ENCODE measurements around the gene BYSL. TPM values are rescaled to one million over a fixed set of nuclear protein-coding genes. Genes with fewer than 3 reads are reported as not detected.

BYSL gene
- total and polyA plus RNA-seq, 9 of the 15 experiments (the other 6 are each of a cell fraction or from before 2014, with no cell fraction given): 22.2 to 92.3 (median 53.4) TPM

GRCh38 chr6:41920921-41921711 is at the start of gene BYSL, which contains the start of gene MED20 (continued):
- peak; percentile 75 for TF ChIP-seq HNRNPLL (IDR thresholded peaks at IDR 0.05; ENCODE audit: low read depth, low read length, poor library complexity, severe bottlenecking)
- no peak; the same call in 1 of the 2 replicates for TF ChIP-seq KAT7 (CRISPR knock-in tag; IDR thresholded peaks at IDR 0.05; ENCODE audit: borderline replicate concordance)
- no peak for TF ChIP-seq ZNF140 (CRISPR knock-in tag; IDR thresholded peaks at IDR 0.05)
- peak; percentile 99 for TF ChIP-seq ZBTB12 (CRISPR knock-in tag; IDR thresholded peaks at IDR 0.05)
- peak; percentile 43 for TF ChIP-seq TAF1 (IDR thresholded peaks at IDR 0.05; ENCODE audit: control insufficient read depth, extremely low read depth, insufficient read depth, low read length, severe bottlenecking)
- peak; percentile 93 for TF ChIP-seq SAP30 (IDR thresholded peaks at IDR 0.05; ENCODE audit: borderline replicate concordance, insufficient read depth, low read depth, low read length, poor library complexity, severe bottlenecking)
- no peak for TF ChIP-seq HSF4 (CRISPR knock-in tag; IDR thresholded peaks at IDR 0.05; ENCODE audit: borderline replicate concordance)
- no peak for TF ChIP-seq MCM5 (IDR thresholded peaks at IDR 0.05; ENCODE audit: low read depth)
- no peak for TF ChIP-seq ELK1 (CRISPR knock-in tag; IDR thresholded peaks at IDR 0.05)
- TF ChIP-seq NR2F6 (CRISPR knock-in tag; IDR thresholded peaks at IDR 0.05): no peak; the same call in 1 of the 2 replicates
- peak; percentile 91 for TF ChIP-seq ETV5 (CRISPR knock-in tag; IDR thresholded peaks at IDR 0.05; ENCODE audit: low read depth)
- TF ChIP-seq KDM4B (IDR thresholded peaks at IDR 0.05; ENCODE audit: borderline replicate concordance in 2 of 2, low read depth in 1 of 2): peak in 1 of 2 experiments; percentile 87; a peak in 1 of 4 replicates
- TF ChIP-seq HIVEP1 (CRISPR knock-in tag; IDR thresholded peaks at IDR 0.05): peak; percentile 91
- peak; percentile 64 for TF ChIP-seq ZFX (CRISPR knock-in tag; IDR thresholded peaks at IDR 0.05)
- TF ChIP-seq SRSF3 (IDR thresholded peaks at IDR 0.05; ENCODE audit: insufficient read depth, low read length): no peak
- no peak for TF ChIP-seq TRIM25 (IDR thresholded peaks at IDR 0.05; ENCODE audit: borderline replicate concordance)
